GM20431 (cell line): Measurements from ENCODE around the gene RNF148.

Source experiments
- in situ Hi-C: fragments of 300-500 bp; cut with MseI, MboI; formaldehyde crosslinking; loops from one replicate; pipeline ENCODE4 v1.15.0; 2020; ENCODE audit warnings: low sequenced_read_pairs; ENCODE audit not compliant: unreplicated experiment

RNF148 gene

GRCh38 chr7:122702872-122703510 lies at the start of gene RNF148:
RNF148 (minus strand) TSS chr7:122702922; CDS start chr7:122702750, 172 bp downstream.
- in situ Hi-C loops, result no loop called here

GRCh38 chr7:122750389-122750788 lies 47.7 kb upstream of the RNF148 start:
- in situ Hi-C loops, result no loop called here

GRCh38 chr7:122748195-122748594 lies 45.5 kb upstream of the RNF148 start:
- in situ Hi-C loops, result no loop called here

GRCh38 chr7:122746948-122747347 lies 44.2 kb upstream of the RNF148 start:
- in situ Hi-C loops, result no loop called here

GRCh38 chr7:122743211-122743610 lies 40.5 kb upstream of the RNF148 start:
- in situ Hi-C loops, result no loop called here

- in situ Hi-C loops, result no loop called here
These were observed 36.2 kb upstream of the RNF148 start for GRCh38 chr7:122738947-122739346.

- in situ Hi-C loops, result no loop called here
These were observed 33.5 kb upstream of the RNF148 start for GRCh38 chr7:122736183-122736582.

GRCh38 chr7:122727759-122728158 lies 25.0 kb upstream of the RNF148 start:
- in situ Hi-C loops, result no loop called here

GRCh38 chr7:122727354-122727753 lies 24.6 kb upstream of the RNF148 start:
- in situ Hi-C loops, result no loop called here

GRCh38 chr7:122726881-122727280 lies 24.2 kb upstream of the RNF148 start:
- in situ Hi-C loops, result no loop called here

GRCh38 chr7:122724366-122724765 lies 21.6 kb upstream of the RNF148 start:
- in situ Hi-C loops, result no loop called here

GRCh38 chr7:122719010-122719578 lies 16.4 kb upstream of the RNF148 start:
- in situ Hi-C loops, result no loop called here

- in situ Hi-C loops, result no loop called here
These were observed 14.8 kb upstream of the RNF148 start for GRCh38 chr7:122717356-122718089.

GRCh38 chr7:122715183-122715582 lies 12.5 kb upstream of the RNF148 start:
- in situ Hi-C loops, result no loop called here

GRCh38 chr7:122710916-122711315 lies 8.2 kb upstream of the RNF148 start:
- in situ Hi-C loops, result no loop called here

- in situ Hi-C loops, result no loop called here
These were observed 7.4 kb upstream of the RNF148 start for GRCh38 chr7:122709930-122710646.

GRCh38 chr7:122706836-122707235 lies 4.1 kb upstream of the RNF148 start:
- in situ Hi-C loops, result no loop called here

- in situ Hi-C loops, result no loop called here
These were observed 3.7 kb downstream of the RNF148 start, which contains the start of gene RNF133 for GRCh38 chr7:122699017-122699416. RNF133 (minus strand) TSS chr7:122699117; CDS start chr7:122698918, 199 bp downstream.

GRCh38 chr7:122695816-122696215 lies 6.9 kb downstream of the RNF148 start:
- in situ Hi-C loops, result no loop called here

- in situ Hi-C loops, result no loop called here
These were observed 8.0 kb downstream of the RNF148 start for GRCh38 chr7:122694697-122695096.
